Gastroesophageal sphincter (tissue), 4 donors: Measurements from ENCODE around the gene NEO1. TPM values are rescaled to one million over a fixed set of nuclear protein-coding genes. Genes with fewer than 3 reads are reported as not detected.

ENCODE experiments used
- ATAC-seq: fragments of 150-250 bp; one replicate; pipeline ENCODE4 v1.9.1; 2016; ENCODE audit warnings: mild to moderate bottlenecking, moderate library complexity
- H3K27ac ChIP-seq, 4 donors: fragments of 200-600 bp; sonication (generic) in 3 of 4; 1 replicate in 3 of 4; 2 replicates in 1 of 4; pipeline ENCODE4 v1.5.1; 2016 to 2019
- H3K27me3 ChIP-seq: fragments of 200-600 bp; sonication (generic); one replicate; pipeline ENCODE4 v1.5.1; 2019
- H3K36me3 ChIP-seq, 2 donors: fragments of 200-600 bp; sonication (generic); one replicate each; pipeline ENCODE4 v1.5.1; 2019; ENCODE audit warnings: control low read depth in 1 of 2
- H3K4me1 ChIP-seq, 3 donors: fragments of 200-600 bp; sonication (generic); 1 replicate in 2 of 3; 2 replicates in 1 of 3; pipeline ENCODE4 v1.5.1; 2016 to 2019; ENCODE audit warnings: control low read depth in 2 of 3
- H3K4me3 ChIP-seq, 2 donors: fragments of 200-600 bp; sonication (generic); one replicate each; pipeline ENCODE4 v1.5.1; 2019; ENCODE audit warnings: mild to moderate bottlenecking in 1 of 2, moderate library complexity in 1 of 2
- H3K9me3 ChIP-seq, 3 donors: fragments of 200-600 bp; sonication (generic); one replicate each; pipeline ENCODE4 v1.5.1; 2017 to 2019; ENCODE audit warnings: control low read depth in 2 of 3
- EP300 ChIP-seq: sonication (generic); formaldehyde crosslinking; IDR thresholded peaks from one replicate; pipeline ENCODE4 v1.6.1; 2017; ENCODE audit warnings: antibody characterized with exemption, mild to moderate bottlenecking
- POLR2A ChIP-seq, 2 donors: fragments of 450-650 bp; IDR thresholded peaks; one replicate each; pipeline ENCODE4 v1.6.1; 2017; ENCODE audit warnings: antibody characterized with exemption in 2 of 2, mild to moderate bottlenecking in 2 of 2, moderate library complexity in 1 of 2
- POLR2AphosphoS5 ChIP-seq: sonication (generic); formaldehyde crosslinking; IDR thresholded peaks from one replicate; pipeline ENCODE4 v1.6.1; 2017; ENCODE audit warnings: antibody characterized with exemption
- WGBS, 2 donors: methylation state at CpG; one replicate each; pipeline ENCODE4 v1.1.5; 2018; ENCODE audit warnings: low coverage in 1 of 2; 5-methylcytosine and 5-hydroxymethylcytosine counted together
- total RNA-seq, 4 donors: library from RNA; depleted of rRNA; stranded (reverse); fragments of >200 nt; gene quantifications; one replicate each; pipeline ENCODE4 v1.1.0, GENCODE V29; 2016
- TF ChIP-seq, protein P1 (sequence below), 4 experiments: fragments of 200-600 bp in 2 of 4; fragments of 450-650 bp in 2 of 4; sonication (generic) in 1 of 4; IDR thresholded peaks; one replicate each; pipeline ENCODE4 v1.5.1; 2017 to 2019; ENCODE audit warnings: antibody characterized with exemption in 4 of 4, mild to moderate bottlenecking in 2 of 4, moderate library complexity in 2 of 4

Gene NEO1
- total RNA-seq, 4 donors from 2014 or later = 28.3 to 61.7 (median 36.1) TPM

- Histone ChIP-seq H3K27ac (no peak overlapping the region), H3K4me1 (no peaks in the 10 kb centered on the region), H3K9me3 (no peaks in the 10 kb centered on the region), H3K36me3 (no peaks in the 10 kb centered on the region), H3K27me3 (no peaks in the 10 kb centered on the region), H3K4me3 (no peak overlapping the region)
- no peak for ATAC-seq
- TF ChIP-seq, protein P1, sequence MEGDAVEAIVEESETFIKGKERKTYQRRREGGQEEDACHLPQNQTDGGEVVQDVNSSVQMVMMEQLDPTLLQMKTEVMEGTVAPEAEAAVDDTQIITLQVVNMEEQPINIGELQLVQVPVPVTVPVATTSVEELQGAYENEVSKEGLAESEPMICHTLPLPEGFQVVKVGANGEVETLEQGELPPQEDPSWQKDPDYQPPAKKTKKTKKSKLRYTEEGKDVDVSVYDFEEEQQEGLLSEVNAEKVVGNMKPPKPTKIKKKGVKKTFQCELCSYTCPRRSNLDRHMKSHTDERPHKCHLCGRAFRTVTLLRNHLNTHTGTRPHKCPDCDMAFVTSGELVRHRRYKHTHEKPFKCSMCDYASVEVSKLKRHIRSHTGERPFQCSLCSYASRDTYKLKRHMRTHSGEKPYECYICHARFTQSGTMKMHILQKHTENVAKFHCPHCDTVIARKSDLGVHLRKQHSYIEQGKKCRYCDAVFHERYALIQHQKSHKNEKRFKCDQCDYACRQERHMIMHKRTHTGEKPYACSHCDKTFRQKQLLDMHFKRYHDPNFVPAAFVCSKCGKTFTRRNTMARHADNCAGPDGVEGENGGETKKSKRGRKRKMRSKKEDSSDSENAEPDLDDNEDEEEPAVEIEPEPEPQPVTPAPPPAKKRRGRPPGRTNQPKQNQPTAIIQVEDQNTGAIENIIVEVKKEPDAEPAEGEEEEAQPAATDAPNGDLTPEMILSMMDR (IDR thresholded peaks at IDR 0.05) = no peak
- TF ChIP-seq POLR2A (IDR thresholded peaks at IDR 0.05) (no peak), POLR2AphosphoS5 (no peak), EP300 (no peak)
- WGBS, 2 donors = 76 to 88% methylated on average over 3 to 4 of the region's 4 CpGs
These were observed 14.0 kb upstream of the NEO1 start for GRCh38 chr15:73038220-73038619.

GRCh38 chr15:73046073-73046472 lies 6.2 kb upstream of the NEO1 start:
- Histone ChIP-seq H3K4me1 (peaks cover 0 to 6% (median 0%) of the 10 kb centered on the region in 3 donors), H3K36me3 (no peaks in the 10 kb centered on the region), H3K27me3 (no peaks in the 10 kb centered on the region), H3K4me3 (no peak overlapping the region), H3K9me3 (no peaks in the 10 kb centered on the region), H3K27ac (no peak overlapping the region)
- ATAC-seq = no peak
- no peak for TF ChIP-seq POLR2AphosphoS5
- no peak for TF ChIP-seq POLR2A (IDR thresholded peaks at IDR 0.05)
- TF ChIP-seq, protein P1 (IDR thresholded peaks at IDR 0.05) = no peak
- TF ChIP-seq EP300 = no peak
- WGBS, 2 donors = 45 to 67% methylated on average over 5 of the region's 5 CpGs

GRCh38 chr15:73047882-73048281 lies 4.4 kb upstream of the NEO1 start:
- no peak overlapping the region for H3K27ac ChIP-seq
- no peaks in the 10 kb centered on the region for H3K9me3 ChIP-seq
- WGBS, 2 donors = 89 to 91% methylated on average over 6 of the region's 6 CpGs
- peaks cover 0 to 10% (median 0%) of the 10 kb centered on the region in 3 donors for H3K4me1 ChIP-seq
- TF ChIP-seq EP300 (no peak), POLR2A (IDR thresholded peaks at IDR 0.05) (no peak), POLR2AphosphoS5 (no peak)
- TF ChIP-seq, protein P1 (IDR thresholded peaks at IDR 0.05) = no peak
- H3K36me3 ChIP-seq = no peaks in the 10 kb centered on the region
- ATAC-seq = no peak
- no peaks in the 10 kb centered on the region for H3K27me3 ChIP-seq
- no peak overlapping the region for H3K4me3 ChIP-seq

GRCh38 chr15:73048624-73049295 lies 3.5 kb upstream of the NEO1 start:
- WGBS, 2 donors = 47 to 53% methylated on average over 3 of the region's 3 CpGs
- no peak for ATAC-seq
- peaks cover 0 to 18% (median 0%) of the 10 kb centered on the region in 3 donors for H3K4me1 ChIP-seq
- no peaks in the 10 kb centered on the region for H3K9me3 ChIP-seq
- TF ChIP-seq, protein P1 (IDR thresholded peaks at IDR 0.05) = no peak
- TF ChIP-seq POLR2AphosphoS5 = no peak
- no peak for TF ChIP-seq POLR2A (IDR thresholded peaks at IDR 0.05)
- no peak for TF ChIP-seq EP300
- H3K27ac ChIP-seq = no peak overlapping the region
- no peak overlapping the region for H3K4me3 ChIP-seq
- H3K36me3 ChIP-seq = no peaks in the 10 kb centered on the region
- no peaks in the 10 kb centered on the region for H3K27me3 ChIP-seq

GRCh38 chr15:73049564-73050215 lies 2.6 kb upstream of the NEO1 start:
- WGBS, 2 donors = 49 to 53% methylated on average over 4 of the region's 4 CpGs
- ATAC-seq = no peak

More at GRCh38 chr15:73049564-73050215, 2.6 kb upstream of the NEO1 start:
- H3K36me3 ChIP-seq = no peaks in the 10 kb centered on the region
- no peaks in the 10 kb centered on the region for H3K27me3 ChIP-seq
- no peak overlapping the region for H3K27ac ChIP-seq
- H3K4me3 ChIP-seq = no peak overlapping the region
- peaks cover 0 to 28% (median 2%) of the 10 kb centered on the region in 3 donors for H3K4me1 ChIP-seq
- no peaks in the 10 kb centered on the region for H3K9me3 ChIP-seq
- TF ChIP-seq, protein P1 (IDR thresholded peaks at IDR 0.05) = no peak
- TF ChIP-seq POLR2A (IDR thresholded peaks at IDR 0.05) (no peak), EP300 (no peak)
